SK-N-SH (cell line): ENCODE results near the gene TRPT1. TPM values are rescaled to one million over a fixed set of nuclear protein-coding genes. Genes with fewer than 3 reads are reported as not detected.

ENCODE experiments used
- CTCF ChIA-PET: fragments of 300-600, 350-600 bp; formaldehyde crosslinking; extraction: SDS; loops from one replicate; lab custom pipeline; 2021; lab: Yijun Ruan, JAX
- POLR2A ChIA-PET: fragments of 350-600 bp; sonication (Branson Sonifier 250); formaldehyde crosslinking; extraction: SDS; loops from one replicate; lab custom pipeline; 2020; ENCODE audit warnings: antibody characterized with exemption, inconsistent platforms; lab: Yijun Ruan, JAX
- DNase-seq: peaks from one replicate; pipeline ENCODE4 v3.0.0; 2012
- H2AFZ ChIP-seq: fragments of 200-600 bp; sonication (generic); 2 replicates; pipeline ENCODE4 v1.8.1; 2016; ENCODE audit warnings: antibody characterized with exemption, mild to moderate bottlenecking, low read depth
- H3F3A ChIP-seq: fragments of 200-600 bp; sonication (generic); replicated peaks from 2 replicates; pipeline ENCODE3; 2016; ENCODE audit warnings: antibody characterized with exemption, mild to moderate bottlenecking; ENCODE audit not compliant: insufficient read depth
- H3K27ac ChIP-seq, 2 experiments: fragments of 200-500 bp in 1 of 2; fragments of 200-600 bp in 1 of 2; sonication (Bioruptor generic) in 1 of 2; sonication (generic), shearing (Covaris generic) in 1 of 2; 2 replicates each; pipeline versions ENCODE4 v1.5.1 to v1.6.1; 2014 to 2016; ENCODE audit warnings: low read depth in 2 of 2, inconsistent platforms in 1 of 2, low read length in 1 of 2, mild to moderate bottlenecking in 1 of 2, mixed read lengths in 1 of 2
- H3K27me3 ChIP-seq: fragments of 200-600 bp; sonication (generic), shearing (Covaris generic); 2 replicates; pipeline ENCODE4 v1.6.1; 2016; ENCODE audit warnings: mixed run types; ENCODE audit not compliant: insufficient read depth
- H3K36me3 ChIP-seq, 2 experiments: fragments of 200-500 bp in 1 of 2; fragments of 200-600 bp in 1 of 2; sonication (Bioruptor generic) in 1 of 2; sonication (generic) in 1 of 2; replicated peaks in 1 of 2; 2 replicates each; pipeline versions ENCODE3 to v1.5.1; 2014 to 2016; ENCODE audit warnings: low read length in 1 of 2, mild to moderate bottlenecking in 1 of 2; ENCODE audit not compliant: insufficient read depth in 2 of 2, control insufficient read depth in 1 of 2
- H3K4me1 ChIP-seq, 2 experiments: fragments of 200-500 bp in 1 of 2; fragments of 200-600 bp in 1 of 2; sonication (Bioruptor generic) in 1 of 2; sonication (generic), shearing (Covaris generic) in 1 of 2; 2 replicates each; pipeline versions ENCODE4 v1.5.1 to v1.6.1; 2014 to 2016; ENCODE audit warnings: low read depth in 1 of 2, low read length in 1 of 2, mixed run types in 1 of 2; ENCODE audit not compliant: insufficient read depth in 2 of 2, control insufficient read depth in 1 of 2
- H3K4me2 ChIP-seq: fragments of 200-600 bp; sonication (generic), shearing (Covaris generic); 2 replicates; pipeline ENCODE4 v1.6.1; 2017; ENCODE audit warnings: mixed run types
- H3K4me3 ChIP-seq, 2 experiments: fragments of 200-500 bp in 1 of 2; fragments of 200-600 bp in 1 of 2; sonication (Bioruptor generic) in 1 of 2; sonication (generic), shearing (Covaris generic) in 1 of 2; 2 replicates each; pipeline versions ENCODE4 v1.5.1 to v1.8.1; 2014 to 2016; ENCODE audit warnings: low read depth in 2 of 2, inconsistent platforms in 1 of 2, low read length in 1 of 2, mild to moderate bottlenecking in 1 of 2, mixed read lengths in 1 of 2, moderate library complexity in 1 of 2
- H3K79me2 ChIP-seq: fragments of 200-600 bp; sonication (generic); 2 replicates; pipeline ENCODE4 v1.8.1; 2017; ENCODE audit warnings: mild to moderate bottlenecking; ENCODE audit not compliant: insufficient read depth
- H3K9ac ChIP-seq: fragments of 200-600 bp; sonication (generic); 2 replicates; pipeline ENCODE4 v1.6.1; 2017; ENCODE audit warnings: mixed run types
- H3K9me2 ChIP-seq: fragments of 200-600 bp; sonication (generic); 2 replicates; pipeline ENCODE4 v1.6.1; 2017; ENCODE audit warnings: mixed run types
- H3K9me3 ChIP-seq: fragments of 200-600 bp; sonication (generic); 2 replicates; pipeline ENCODE4 v1.6.1; 2017; ENCODE audit warnings: mixed run types, mild to moderate bottlenecking, moderate library complexity
- H4K20me1 ChIP-seq: fragments of 200-600 bp; sonication (generic); 2 replicates; pipeline ENCODE4 v1.6.1; 2017; ENCODE audit warnings: mild to moderate bottlenecking, mixed run types; ENCODE audit not compliant: insufficient read depth
- CHD2 ChIP-seq: fragments of 150-350 bp; IDR thresholded peaks from 2 replicates; pipeline ENCODE4 v1.6.1; 2018; ENCODE audit warnings: low read length; ENCODE audit not compliant: partially characterized antibody
- ELF1 ChIP-seq: IDR thresholded peaks from 2 replicates; pipeline ENCODE4 v1.4.0; 2012
- EP300 ChIP-seq, 2 experiments: IDR thresholded peaks; 2 replicates each; pipeline versions ENCODE4 v1.4.0 to v1.6.1; 2012; ENCODE audit warnings: borderline replicate concordance in 1 of 2, low read depth in 1 of 2, low read length in 1 of 2
- EZH2phosphoT487 ChIP-seq: fragments of 200-600 bp; sonication (generic); IDR thresholded peaks from 2 replicates; pipeline ENCODE4 v1.6.1; 2017; ENCODE audit warnings: low read depth, mixed run types, mild to moderate bottlenecking, antibody characterized with exemption, moderate library complexity, borderline replicate concordance
- FOSL2 ChIP-seq: IDR thresholded peaks from 2 replicates; pipeline ENCODE4 v1.4.0; 2012; ENCODE audit warnings: low read depth, mild to moderate bottlenecking, moderate library complexity, borderline replicate concordance
- GABPA ChIP-seq: IDR thresholded peaks from 2 replicates; pipeline ENCODE4 v1.4.0; 2012; ENCODE audit warnings: low read depth, mild to moderate bottlenecking
- GATA2 ChIP-seq: sonication (generic); formaldehyde crosslinking; IDR thresholded peaks from 2 replicates; pipeline ENCODE4 v1.5.0; 2020; ENCODE audit warnings: mild to moderate bottlenecking, missing genetic modification reagents
- JUND ChIP-seq: IDR thresholded peaks from 2 replicates; pipeline ENCODE4 v1.4.0; 2012
- MAX ChIP-seq: IDR thresholded peaks from 2 replicates; pipeline ENCODE4 v1.4.0; 2012; ENCODE audit warnings: low read depth
- MEF2A ChIP-seq: IDR thresholded peaks from 2 replicates; pipeline ENCODE4 v1.4.0; 2012; ENCODE audit warnings: low read depth, borderline replicate concordance
- MXI1 ChIP-seq: IDR thresholded peaks from 2 replicates; pipeline ENCODE4 v1.6.1; 2012; ENCODE audit warnings: mild to moderate bottlenecking, low read depth, low read length, improper control_type of control experiment
- NFIC ChIP-seq: IDR thresholded peaks from 2 replicates; pipeline ENCODE4 v1.4.0; 2012; ENCODE audit warnings: borderline replicate concordance
- POLR2AphosphoS5 ChIP-seq: IDR thresholded peaks from 2 replicates; pipeline ENCODE4 v1.6.1; 2012; ENCODE audit warnings: low read depth, low read length
- RAD21 ChIP-seq: IDR thresholded peaks from 2 replicates; pipeline ENCODE4 v1.6.1; 2012; ENCODE audit warnings: mild to moderate bottlenecking, low read length
- RFX5 ChIP-seq: IDR thresholded peaks from 2 replicates; pipeline ENCODE4 v1.6.1; 2012; ENCODE audit warnings: mild to moderate bottlenecking, improper control_type of control experiment, low read length
- RXRA ChIP-seq: IDR thresholded peaks from 2 replicates; pipeline ENCODE4 v1.4.0; 2012; ENCODE audit warnings: low read depth, mild to moderate bottlenecking, borderline replicate concordance
- SIN3A ChIP-seq: IDR thresholded peaks from 2 replicates; pipeline ENCODE4 v1.6.1; 2012; ENCODE audit warnings: low read depth, mild to moderate bottlenecking, low read length, moderate library complexity, borderline replicate concordance
- SMC3 ChIP-seq: IDR thresholded peaks from 2 replicates; pipeline ENCODE4 v1.6.1; 2012; ENCODE audit warnings: low read depth, low read length, improper control_type of control experiment
- TAF1 ChIP-seq: IDR thresholded peaks from 2 replicates; pipeline ENCODE4 v1.6.1; 2012; ENCODE audit warnings: low read depth, mild to moderate bottlenecking, low read length, moderate library complexity, borderline replicate concordance
- TCF12 ChIP-seq: IDR thresholded peaks from 2 replicates; pipeline ENCODE4 v1.4.0; 2012
- TEAD4 ChIP-seq: IDR thresholded peaks from 2 replicates; pipeline ENCODE4 v1.4.0; 2012; ENCODE audit warnings: mild to moderate bottlenecking, borderline replicate concordance; ENCODE audit not compliant: insufficient read depth
- YY1 ChIP-seq: IDR thresholded peaks from 2 replicates; pipeline ENCODE4 v1.4.0; 2012; ENCODE audit warnings: low read depth, mild to moderate bottlenecking
- WGBS: methylation state at CpG from one replicate; pipeline ENCODE4 v1.1.6; 2017; ENCODE audit warnings: low lambda C conversion rate; 5-methylcytosine and 5-hydroxymethylcytosine counted together
- polyA plus RNA-seq, 3 experiments: library from polyadenylated mRNA; depleted of rRNA; stranded (reverse); fragments of >200 nt; gene quantifications; 2 replicates each; pipeline ENCODE4 v1.2.3, GENCODE V29; 2012
- TF ChIP-seq, protein P1 (sequence below): fragments of 200-600 bp; sonication (generic); IDR thresholded peaks from 2 replicates; pipeline ENCODE4 v1.6.1; 2017; ENCODE audit warnings: antibody characterized with exemption, mild to moderate bottlenecking, moderate library complexity
- TF ChIP-seq, protein P2 (sequence below): fragments of 150-350 bp; IDR thresholded peaks from 2 replicates; pipeline ENCODE4 v1.6.1; 2016; ENCODE audit warnings: mild to moderate bottlenecking, low read depth, low read length
- TF ChIP-seq, protein P3 (sequence below): fragments of 150-350 bp; IDR thresholded peaks from 2 replicates; pipeline ENCODE4 v1.6.1; 2017; ENCODE audit warnings: antibody characterized with exemption, low read length, low read depth, borderline replicate concordance
- TF ChIP-seq, protein P4 (sequence below): IDR thresholded peaks from 2 replicates; pipeline ENCODE4; 2012
- TF ChIP-seq, protein P5 (sequence below): IDR thresholded peaks from 2 replicates; pipeline ENCODE4 v1.4.0; 2012; ENCODE audit warnings: low read depth, borderline replicate concordance

TRPT1 gene
- polyA plus RNA-seq, 1 of the 3 experiments (the other 2 are of a cell fraction) = 62.4 TPM

DNA sequence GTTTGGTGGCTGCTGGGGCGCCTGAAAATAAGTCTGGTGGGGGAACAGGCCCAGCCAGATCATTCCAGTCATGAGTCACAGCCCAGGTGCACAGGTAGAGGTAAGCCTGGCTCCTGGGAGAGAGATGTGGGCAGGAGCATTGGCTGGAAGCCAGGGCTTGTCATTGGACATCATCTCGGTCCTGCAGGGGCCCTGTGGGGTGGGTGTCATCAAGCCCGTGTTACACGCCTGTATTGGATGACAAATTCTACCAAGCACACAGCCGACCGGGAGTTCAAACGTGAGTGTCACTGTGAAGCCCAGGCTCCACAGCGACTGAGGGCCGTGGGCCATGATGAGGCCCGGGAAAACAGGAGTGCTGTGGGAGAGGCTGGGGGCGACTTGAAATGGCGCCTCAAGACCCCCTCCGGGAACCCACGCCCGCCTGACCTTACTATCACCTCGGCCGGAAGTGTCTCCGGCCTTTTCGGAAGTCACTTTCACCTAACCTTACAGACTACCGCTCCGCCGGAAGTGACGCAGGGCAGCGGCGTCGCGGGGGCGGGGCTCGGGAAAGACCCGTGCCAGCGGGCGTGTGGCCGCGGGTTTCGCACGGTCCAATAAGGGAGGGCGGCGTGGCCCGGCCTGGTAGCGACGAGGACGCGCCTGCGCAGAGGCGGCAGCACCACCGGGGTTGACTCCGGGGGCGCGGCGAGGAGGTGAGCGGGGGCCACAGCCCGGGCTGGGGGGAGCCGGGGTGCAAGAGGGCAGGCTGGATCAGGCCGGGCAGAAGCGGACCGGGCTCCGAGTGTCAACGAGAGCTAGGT, 14.7 kb upstream of the TRPT1 start, which contains the start of gene FKBP2:
Gene FKBP2, plus strand, starts transcription at position 661 of the 806 bp plus-strand sequence. CDS start 1,293 bp downstream, outside the sequence.
- H3K4me2 ChIP-seq = peak within 1 kb of the TSS; percentile 98
- CTCF ChIA-PET = interaction anchor here (0.6 to 3.3 kb wide), 3 partner anchors 11 to 88 kb away, joined by 3 to 17 read pairs (median 3); partner anchors contain the start of gene PLCB3
- peak; percentile 97 for DNase-seq
- peaks cover 43% of the 10 kb centered on the region for H3K79me2 ChIP-seq
- H3K9me2 ChIP-seq = no peaks in the 10 kb centered on the region
- under 1% methylated on average over 40 of the region's 58 CpGs for WGBS
- peak within 1 kb of the TSS; percentile 84 for H3K9ac ChIP-seq
- peaks cover 28% of the 10 kb centered on the region for H3F3A ChIP-seq
- H3K36me3 ChIP-seq = peaks cover 10 to 32% of the 10 kb centered on the region in 2 experiments
- no peaks in the 10 kb centered on the region for H4K20me1 ChIP-seq
- no peaks in the 10 kb centered on the region for H3K9me3 ChIP-seq
- peak within 1 kb of the TSS; percentile 94 to 98 for H3K27ac ChIP-seq
- H3K4me1 ChIP-seq = peaks cover 15 to 41% of the 10 kb centered on the region in 2 experiments; a peak in 2 of 4 replicates
- peak within 1 kb of the TSS; percentile 78 to 92 for H3K4me3 ChIP-seq
- H3K27me3 ChIP-seq = no peaks in the 10 kb centered on the region
- POLR2A ChIA-PET = interaction anchor here (0.6 to 12.4 kb wide), 10 partner anchors 8 to 151 kb away, joined by 3 to 112 read pairs (median 4); partner anchors contain the start of genes DNAJC4, ESRRA, NUDT22 and TRPT1
- peak within 1 kb of the TSS; percentile 63; the same call in 1 of the 2 replicates for H2AFZ ChIP-seq
- TF ChIP-seq TCF12 (no peak), FOSL2 (no peak), TEAD4 (no peak), SMC3 (no peak), EZH2phosphoT487 (no peak), JUND (peak; percentile 19; the same call in 1 of the 2 replicates), YY1 (no peak), RFX5 (no peak), TAF1 (peak; percentile 91; the same call in 1 of the 2 replicates), MAX (no peak; the same call in none of the 2 replicates), POLR2AphosphoS5 (peak; percentile 86), RAD21 (no peak), NFIC (peak; percentile 36), EP300 (IDR thresholded peaks at IDR 0.05; ENCODE audit: borderline replicate concordance in 1 of 2, low read depth in 1 of 2, low read length in 1 of 2) (no peak), SIN3A (peak; percentile 68; the same call in 1 of the 2 replicates), ELF1 (peak; percentile 74), CHD2 (peak; percentile 21), GATA2 (CRISPR knock-in tag) (no peak), RXRA (peak; percentile 52; the same call in 1 of the 2 replicates), MXI1 (peak; percentile 54; the same call in 1 of the 2 replicates), MEF2A (no peak), GABPA (peak; percentile 89)
- TF ChIP-seq, protein P1, sequence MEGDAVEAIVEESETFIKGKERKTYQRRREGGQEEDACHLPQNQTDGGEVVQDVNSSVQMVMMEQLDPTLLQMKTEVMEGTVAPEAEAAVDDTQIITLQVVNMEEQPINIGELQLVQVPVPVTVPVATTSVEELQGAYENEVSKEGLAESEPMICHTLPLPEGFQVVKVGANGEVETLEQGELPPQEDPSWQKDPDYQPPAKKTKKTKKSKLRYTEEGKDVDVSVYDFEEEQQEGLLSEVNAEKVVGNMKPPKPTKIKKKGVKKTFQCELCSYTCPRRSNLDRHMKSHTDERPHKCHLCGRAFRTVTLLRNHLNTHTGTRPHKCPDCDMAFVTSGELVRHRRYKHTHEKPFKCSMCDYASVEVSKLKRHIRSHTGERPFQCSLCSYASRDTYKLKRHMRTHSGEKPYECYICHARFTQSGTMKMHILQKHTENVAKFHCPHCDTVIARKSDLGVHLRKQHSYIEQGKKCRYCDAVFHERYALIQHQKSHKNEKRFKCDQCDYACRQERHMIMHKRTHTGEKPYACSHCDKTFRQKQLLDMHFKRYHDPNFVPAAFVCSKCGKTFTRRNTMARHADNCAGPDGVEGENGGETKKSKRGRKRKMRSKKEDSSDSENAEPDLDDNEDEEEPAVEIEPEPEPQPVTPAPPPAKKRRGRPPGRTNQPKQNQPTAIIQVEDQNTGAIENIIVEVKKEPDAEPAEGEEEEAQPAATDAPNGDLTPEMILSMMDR = no peak
- TF ChIP-seq, protein P2, sequence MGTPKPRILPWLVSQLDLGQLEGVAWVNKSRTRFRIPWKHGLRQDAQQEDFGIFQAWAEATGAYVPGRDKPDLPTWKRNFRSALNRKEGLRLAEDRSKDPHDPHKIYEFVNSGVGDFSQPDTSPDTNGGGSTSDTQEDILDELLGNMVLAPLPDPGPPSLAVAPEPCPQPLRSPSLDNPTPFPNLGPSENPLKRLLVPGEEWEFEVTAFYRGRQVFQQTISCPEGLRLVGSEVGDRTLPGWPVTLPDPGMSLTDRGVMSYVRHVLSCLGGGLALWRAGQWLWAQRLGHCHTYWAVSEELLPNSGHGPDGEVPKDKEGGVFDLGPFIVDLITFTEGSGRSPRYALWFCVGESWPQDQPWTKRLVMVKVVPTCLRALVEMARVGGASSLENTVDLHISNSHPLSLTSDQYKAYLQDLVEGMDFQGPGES = no peak
- TF ChIP-seq, protein P3, sequence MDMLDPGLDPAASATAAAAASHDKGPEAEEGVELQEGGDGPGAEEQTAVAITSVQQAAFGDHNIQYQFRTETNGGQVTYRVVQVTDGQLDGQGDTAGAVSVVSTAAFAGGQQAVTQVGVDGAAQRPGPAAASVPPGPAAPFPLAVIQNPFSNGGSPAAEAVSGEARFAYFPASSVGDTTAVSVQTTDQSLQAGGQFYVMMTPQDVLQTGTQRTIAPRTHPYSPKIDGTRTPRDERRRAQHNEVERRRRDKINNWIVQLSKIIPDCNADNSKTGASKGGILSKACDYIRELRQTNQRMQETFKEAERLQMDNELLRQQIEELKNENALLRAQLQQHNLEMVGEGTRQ = no peak
- TF ChIP-seq, protein P4, sequence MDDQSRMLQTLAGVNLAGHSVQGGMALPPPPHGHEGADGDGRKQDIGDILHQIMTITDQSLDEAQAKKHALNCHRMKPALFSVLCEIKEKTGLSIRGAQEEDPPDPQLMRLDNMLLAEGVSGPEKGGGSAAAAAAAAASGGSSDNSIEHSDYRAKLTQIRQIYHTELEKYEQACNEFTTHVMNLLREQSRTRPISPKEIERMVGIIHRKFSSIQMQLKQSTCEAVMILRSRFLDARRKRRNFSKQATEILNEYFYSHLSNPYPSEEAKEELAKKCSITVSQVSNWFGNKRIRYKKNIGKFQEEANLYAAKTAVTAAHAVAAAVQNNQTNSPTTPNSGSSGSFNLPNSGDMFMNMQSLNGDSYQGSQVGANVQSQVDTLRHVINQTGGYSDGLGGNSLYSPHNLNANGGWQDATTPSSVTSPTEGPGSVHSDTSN = no peak; the same call in 1 of the 2 replicates
- TF ChIP-seq, protein P5, sequence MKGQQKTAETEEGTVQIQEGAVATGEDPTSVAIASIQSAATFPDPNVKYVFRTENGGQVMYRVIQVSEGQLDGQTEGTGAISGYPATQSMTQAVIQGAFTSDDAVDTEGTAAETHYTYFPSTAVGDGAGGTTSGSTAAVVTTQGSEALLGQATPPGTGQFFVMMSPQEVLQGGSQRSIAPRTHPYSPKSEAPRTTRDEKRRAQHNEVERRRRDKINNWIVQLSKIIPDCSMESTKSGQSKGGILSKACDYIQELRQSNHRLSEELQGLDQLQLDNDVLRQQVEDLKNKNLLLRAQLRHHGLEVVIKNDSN = no peak
